ENCODE data around the gene BTNL9.
"Not testable (repeated sequence)": the region's sequence is repeated elsewhere in the genome, so short reads cannot be mapped to it uniquely, and the experiment has no call there.

BTNL9 gene

GRCh38 chr5:181035991-181036815, 3.9 kb upstream of the BTNL9 start:
- intact Hi-C loops (cut with micrococcal nuclease): no loop called here
- H3K36me3 Mint-ChIP-seq (ENCODE audit: low read depth): no peaks in the 10 kb centered on the region
- no peaks in the 10 kb centered on the region for H3K4me1 Mint-ChIP-seq (ENCODE audit: low read depth)
- H3K27me3 Mint-ChIP-seq: peaks cover 19% of the 10 kb centered on the region
- H3K4me3 Mint-ChIP-seq: no peak overlapping the region
- H3K27ac Mint-ChIP-seq: no peak overlapping the region
- H3K9me3 Mint-ChIP-seq: peaks cover 5% of the 10 kb centered on the region

- intact Hi-C loops (cut with micrococcal nuclease): no loop called here
- Mint-ChIP-seq H3K27me3 (peaks cover 17% of the 10 kb centered on the region), H3K36me3 (ENCODE audit: low read depth) (no peaks in the 10 kb centered on the region), H3K4me3 (no peak overlapping the region), H3K27ac (no peak overlapping the region), H3K9me3 (peaks cover 5% of the 10 kb centered on the region), H3K4me1 (ENCODE audit: low read depth) (no peaks in the 10 kb centered on the region)
Observed at GRCh38 chr5:181036816-181037364, 3.2 kb upstream of the BTNL9 start.

GRCh38 chr5:181037365-181037861, 2.7 kb upstream of the BTNL9 start:
- no peaks in the 10 kb centered on the region for H3K9me3 Mint-ChIP-seq
- no peak overlapping the region for H3K27ac Mint-ChIP-seq
- intact Hi-C loops (cut with micrococcal nuclease): no loop called here
- no peaks in the 10 kb centered on the region for H3K36me3 Mint-ChIP-seq (ENCODE audit: low read depth)
- H3K4me3 Mint-ChIP-seq: no peak overlapping the region
- H3K4me1 Mint-ChIP-seq (ENCODE audit: low read depth): no peaks in the 10 kb centered on the region
- H3K27me3 Mint-ChIP-seq: peaks cover 20% of the 10 kb centered on the region

- H3K27ac Mint-ChIP-seq: no peak overlapping the region
- no peaks in the 10 kb centered on the region for H3K9me3 Mint-ChIP-seq
- H3K27me3 Mint-ChIP-seq: peaks cover 25% of the 10 kb centered on the region
- no peaks in the 10 kb centered on the region for H3K36me3 Mint-ChIP-seq (ENCODE audit: low read depth)
- no peaks in the 10 kb centered on the region for H3K4me1 Mint-ChIP-seq (ENCODE audit: low read depth)
- intact Hi-C loops (cut with micrococcal nuclease): no loop called here
- H3K4me3 Mint-ChIP-seq: no peak overlapping the region
Observed at GRCh38 chr5:181039471-181039870, 595 bp upstream of the BTNL9 start.

- H3K9me3 Mint-ChIP-seq: no peaks in the 10 kb centered on the region
- no peaks in the 10 kb centered on the region for H3K4me1 Mint-ChIP-seq (ENCODE audit: low read depth)
- no peaks in the 10 kb centered on the region for H3K36me3 Mint-ChIP-seq (ENCODE audit: low read depth)
- H3K27ac Mint-ChIP-seq: no peak overlapping the region
- H3K4me3 Mint-ChIP-seq: no peak overlapping the region
- H3K27me3 Mint-ChIP-seq: peaks cover 25% of the 10 kb centered on the region
- intact Hi-C loops (cut with micrococcal nuclease): no loop called here
Observed at GRCh38 chr5:181040631-181040945, 522 bp downstream of the BTNL9 start.

- H3K4me3 Mint-ChIP-seq: no peak overlapping the region
- no peaks in the 10 kb centered on the region for H3K36me3 Mint-ChIP-seq (ENCODE audit: low read depth)
- no peaks in the 10 kb centered on the region for H3K4me1 Mint-ChIP-seq (ENCODE audit: low read depth)
- H3K27ac Mint-ChIP-seq: no peak overlapping the region
- H3K9me3 Mint-ChIP-seq: no peaks in the 10 kb centered on the region
- peaks cover 25% of the 10 kb centered on the region for H3K27me3 Mint-ChIP-seq
- intact Hi-C loops (cut with micrococcal nuclease): no loop called here
Observed at GRCh38 chr5:181041043-181041442, 977 bp downstream of the BTNL9 start.

- intact Hi-C loops (cut with micrococcal nuclease): no loop called here
- Mint-ChIP-seq H3K4me1 (ENCODE audit: low read depth) (no peaks in the 10 kb centered on the region), H3K9me3 (no peaks in the 10 kb centered on the region), H3K4me3 (no peak overlapping the region), H3K27ac (no peak overlapping the region), H3K27me3 (peaks cover 25% of the 10 kb centered on the region), H3K36me3 (ENCODE audit: low read depth) (no peaks in the 10 kb centered on the region)
Observed at GRCh38 chr5:181042036-181042713, 2.1 kb downstream of the BTNL9 start.

GRCh38 chr5:181042722-181043121, 2.7 kb downstream of the BTNL9 start:
- Mint-ChIP-seq H3K27ac (no peak overlapping the region), H3K9me3 (no peaks in the 10 kb centered on the region), H3K4me1 (ENCODE audit: low read depth) (no peaks in the 10 kb centered on the region), H3K4me3 (no peak overlapping the region), H3K36me3 (ENCODE audit: low read depth) (no peaks in the 10 kb centered on the region), H3K27me3 (peaks cover 26% of the 10 kb centered on the region)
- intact Hi-C loops (cut with micrococcal nuclease): no loop called here

- Mint-ChIP-seq H3K27me3 (peaks cover 29% of the 10 kb centered on the region), H3K27ac (no peak overlapping the region), H3K4me3 (no peak overlapping the region), H3K9me3 (no peaks in the 10 kb centered on the region), H3K36me3 (ENCODE audit: low read depth) (no peaks in the 10 kb centered on the region), H3K4me1 (ENCODE audit: low read depth) (no peaks in the 10 kb centered on the region)
- intact Hi-C loops (cut with micrococcal nuclease): no loop called here
Observed at GRCh38 chr5:181043285-181044092, 3.4 kb downstream of the BTNL9 start.

- H3K27ac Mint-ChIP-seq: no peak overlapping the region
- intact Hi-C loops (cut with micrococcal nuclease): no loop called here
- no peaks in the 10 kb centered on the region for H3K4me1 Mint-ChIP-seq (ENCODE audit: low read depth)
- no peaks in the 10 kb centered on the region for H3K36me3 Mint-ChIP-seq (ENCODE audit: low read depth)
- no peaks in the 10 kb centered on the region for H3K9me3 Mint-ChIP-seq
- no peak overlapping the region for H3K4me3 Mint-ChIP-seq
- H3K27me3 Mint-ChIP-seq: peaks cover 30% of the 10 kb centered on the region
Observed at GRCh38 chr5:181044093-181044599, 4.1 kb downstream of the BTNL9 start.

GRCh38 chr5:181044662-181045305, 4.7 kb downstream of the BTNL9 start:
- H3K36me3 Mint-ChIP-seq (ENCODE audit: low read depth): no peaks in the 10 kb centered on the region
- H3K4me1 Mint-ChIP-seq (ENCODE audit: low read depth): no peaks in the 10 kb centered on the region
- H3K27ac Mint-ChIP-seq: no peak overlapping the region
- no peaks in the 10 kb centered on the region for H3K9me3 Mint-ChIP-seq
- H3K4me3 Mint-ChIP-seq: no peak overlapping the region
- intact Hi-C loops (cut with micrococcal nuclease): no loop called here
- peaks cover 34% of the 10 kb centered on the region for H3K27me3 Mint-ChIP-seq

GRCh38 chr5:181045316-181045715, 5.2 kb downstream of the BTNL9 start:
- intact Hi-C loops (cut with micrococcal nuclease): no loop called here
- Mint-ChIP-seq H3K4me1 (ENCODE audit: low read depth) (no peaks in the 10 kb centered on the region), H3K4me3 (no peak overlapping the region), H3K36me3 (ENCODE audit: low read depth) (no peaks in the 10 kb centered on the region), H3K27me3 (peaks cover 35% of the 10 kb centered on the region), H3K9me3 (no peaks in the 10 kb centered on the region), H3K27ac (no peak overlapping the region)

- intact Hi-C loops (cut with micrococcal nuclease); H3K36me3 Mint-ChIP-seq (ENCODE audit: low read depth); H3K4me3 Mint-ChIP-seq; H3K9me3 Mint-ChIP-seq; H3K27ac Mint-ChIP-seq; H3K4me1 Mint-ChIP-seq (ENCODE audit: low read depth): not testable (repeated sequence)
- peaks cover 37% of the 10 kb centered on the region for H3K27me3 Mint-ChIP-seq
Observed at GRCh38 chr5:181045857-181046256, 5.8 kb downstream of the BTNL9 start.

Data from dendritic cell treated with granulocyte-macrophage colony-stimulating factor and Interleukin-4, amounts not matched to agents 40 ng/mL and 50 ng/mL, for 4 days (primary cell).